ENCODE data around the gene ANKRD39. TPM values are rescaled to one million over a fixed set of nuclear protein-coding genes. Genes with fewer than 3 reads are reported as not detected.

ANKRD39 gene
- total and polyA plus RNA-seq, 10 of the 15 experiments (the other 5 are each of a cell fraction or from before 2014, with no cell fraction given), result 7.4 to 36.2 (median 23.7) TPM

GRCh38 chr2:96872591-96873349 lies 15.0 kb upstream of the ANKRD39 start:
- H3K9ac ChIP-seq (ENCODE audit: control insufficient read depth, insufficient read depth, low read length), result no peak overlapping the region
- WGBS (ENCODE audit: insufficient coverage, insufficient replicate concordance, low lambda C conversion rate, missing lambda C conversion rate), result 84% methylated on average over 13 of the region's 14 CpGs
- in situ Hi-C loops (cut with MboI), result no loop called here
- no peaks in the 10 kb centered on the region; a peak in 1 of 4 replicates for H3K27me3 ChIP-seq (replicated peaks in 1 of 2; ENCODE audit: control insufficient read depth in 2 of 2, insufficient read depth in 2 of 2, low read length in 1 of 2)
- H3K9me3 ChIP-seq (replicated peaks; ENCODE audit: control insufficient read depth, insufficient read depth, low read length), result no peaks in the 10 kb centered on the region
- TF ChIP-seq PRDM15 (CRISPR knock-in tag; IDR thresholded peaks at IDR 0.05) (no peak), RFX5 (IDR thresholded peaks at IDR 0.05; ENCODE audit: low read depth, low read length) (no peak), POLR2A (IDR thresholded peaks at IDR 0.05; ENCODE audit: low read depth, low read length) (no peak), CHD1 (IDR thresholded peaks at IDR 0.05; ENCODE audit: low read depth, low read length) (no peak)
- TF ChIP-seq, protein P1, sequence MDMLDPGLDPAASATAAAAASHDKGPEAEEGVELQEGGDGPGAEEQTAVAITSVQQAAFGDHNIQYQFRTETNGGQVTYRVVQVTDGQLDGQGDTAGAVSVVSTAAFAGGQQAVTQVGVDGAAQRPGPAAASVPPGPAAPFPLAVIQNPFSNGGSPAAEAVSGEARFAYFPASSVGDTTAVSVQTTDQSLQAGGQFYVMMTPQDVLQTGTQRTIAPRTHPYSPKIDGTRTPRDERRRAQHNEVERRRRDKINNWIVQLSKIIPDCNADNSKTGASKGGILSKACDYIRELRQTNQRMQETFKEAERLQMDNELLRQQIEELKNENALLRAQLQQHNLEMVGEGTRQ (IDR thresholded peaks at IDR 0.05; ENCODE audit: borderline replicate concordance, low read depth, low read length), result no peak
- intact Hi-C loops (cut with micrococcal nuclease; ENCODE audit: unreplicated experiment), result no loop called here
- no peaks in the 10 kb centered on the region for H4K20me1 ChIP-seq (ENCODE audit: control insufficient read depth, insufficient read depth)
- no peak overlapping the region for H3K4me2 ChIP-seq (ENCODE audit: control insufficient read depth, insufficient read depth)
- ChIA-PET SMC1A (ENCODE audit: uncharacterized antibody, unreplicated experiment) (interaction anchor here (0.7 to 3.1 kb wide), 4 partner anchors 15 to 80 kb away, joined by 3 to 25 read pairs (median 8); partner anchors contain the start of genes ANKRD39 and CNNM3), POLR2A (interaction anchor here (0.6 to 3.2 kb wide), 8 partner anchors 10 to 105 kb away, joined by 3 to 28 read pairs (median 4); partner anchors contain the start of gene ANKRD39), CTCF (interaction anchor here (0.9 to 5.0 kb wide), 4 partner anchors 8 to 82 kb away, joined by 4 to 31 read pairs (median 14); partner anchors contain the start of gene ANKRD39), RAD21 (ENCODE audit: unreplicated experiment) (interaction anchor here (0.8 to 3.6 kb wide), 5 partner anchors 15 to 105 kb away, joined by 3 to 38 read pairs (median 4); partner anchors contain the start of gene ANKRD39)
- H3K36me3 ChIP-seq (ENCODE audit: control insufficient read depth in 2 of 2, insufficient read depth in 2 of 2, low read length in 1 of 2), result no peaks in the 10 kb centered on the region
- no peak overlapping the region for H3K4me3 ChIP-seq
- ATAC-seq, result no peak
- BruUV-seq (replicated peaks), result no TSS peak
- no peak for FAIRE-seq
- H3K4me1 ChIP-seq (ENCODE audit: control insufficient read depth, insufficient read depth, low read length), result peaks cover 37% of the 10 kb centered on the region
- no peak for DNase-seq (ENCODE audit: low read depth, low spot score)
- no peak overlapping the region for H2AFZ ChIP-seq (ENCODE audit: control insufficient read depth, low read depth, low read length)
- H3K27ac ChIP-seq (ENCODE audit: control insufficient read depth, insufficient read depth), result no peak overlapping the region
- peaks cover 20% of the 10 kb centered on the region for H3K79me2 ChIP-seq (ENCODE audit: control insufficient read depth, insufficient read depth, low read length)

Data from GM12878 (cell line).